Lower leg skin (tissue), 3 donors: ENCODE results near the gene SLC12A3.

Experiments
- POLR2A ChIP-seq, 2 donors: fragments of 450-650 bp; IDR thresholded peaks; one replicate each; pipeline ENCODE4 v1.6.1; 2016 to 2017; ENCODE audit warnings: antibody characterized with exemption in 2 of 2, mild to moderate bottlenecking in 1 of 2, moderate library complexity in 1 of 2
- TF ChIP-seq, protein P1 (sequence below), 3 donors: fragments of 450-650 bp; IDR thresholded peaks; one replicate each; pipeline ENCODE4 v1.5.1; 2016; ENCODE audit warnings: antibody characterized with exemption in 3 of 3, mild to moderate bottlenecking in 3 of 3, moderate library complexity in 2 of 3

DNA sequence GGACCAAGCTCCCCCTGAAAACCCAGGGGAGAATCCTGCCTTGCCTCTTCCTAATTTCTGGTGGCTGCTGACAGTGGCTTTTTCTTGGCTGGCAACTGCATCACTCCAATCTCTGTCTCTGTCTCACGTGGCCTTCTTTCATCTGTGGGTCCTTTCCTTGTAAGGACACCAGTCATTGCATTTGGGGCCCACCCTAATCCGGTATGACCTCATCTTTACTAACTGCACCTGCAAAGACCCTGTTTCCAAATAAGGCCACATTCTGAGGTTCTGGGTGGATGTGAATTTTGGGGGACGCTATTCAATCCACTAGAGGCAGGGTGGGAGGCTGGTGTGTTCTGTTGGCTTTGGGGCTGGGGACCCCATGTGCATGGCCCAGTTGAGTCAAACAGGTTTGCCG, 11.0 kb downstream of the SLC12A3 start:
- no peak for TF ChIP-seq POLR2A (IDR thresholded peaks at IDR 0.05)
- TF ChIP-seq, protein P1, sequence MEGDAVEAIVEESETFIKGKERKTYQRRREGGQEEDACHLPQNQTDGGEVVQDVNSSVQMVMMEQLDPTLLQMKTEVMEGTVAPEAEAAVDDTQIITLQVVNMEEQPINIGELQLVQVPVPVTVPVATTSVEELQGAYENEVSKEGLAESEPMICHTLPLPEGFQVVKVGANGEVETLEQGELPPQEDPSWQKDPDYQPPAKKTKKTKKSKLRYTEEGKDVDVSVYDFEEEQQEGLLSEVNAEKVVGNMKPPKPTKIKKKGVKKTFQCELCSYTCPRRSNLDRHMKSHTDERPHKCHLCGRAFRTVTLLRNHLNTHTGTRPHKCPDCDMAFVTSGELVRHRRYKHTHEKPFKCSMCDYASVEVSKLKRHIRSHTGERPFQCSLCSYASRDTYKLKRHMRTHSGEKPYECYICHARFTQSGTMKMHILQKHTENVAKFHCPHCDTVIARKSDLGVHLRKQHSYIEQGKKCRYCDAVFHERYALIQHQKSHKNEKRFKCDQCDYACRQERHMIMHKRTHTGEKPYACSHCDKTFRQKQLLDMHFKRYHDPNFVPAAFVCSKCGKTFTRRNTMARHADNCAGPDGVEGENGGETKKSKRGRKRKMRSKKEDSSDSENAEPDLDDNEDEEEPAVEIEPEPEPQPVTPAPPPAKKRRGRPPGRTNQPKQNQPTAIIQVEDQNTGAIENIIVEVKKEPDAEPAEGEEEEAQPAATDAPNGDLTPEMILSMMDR (IDR thresholded peaks at IDR 0.05), result no peak
